ENCODE data around the gene CFAP92.

CFAP92 gene

DNA sequence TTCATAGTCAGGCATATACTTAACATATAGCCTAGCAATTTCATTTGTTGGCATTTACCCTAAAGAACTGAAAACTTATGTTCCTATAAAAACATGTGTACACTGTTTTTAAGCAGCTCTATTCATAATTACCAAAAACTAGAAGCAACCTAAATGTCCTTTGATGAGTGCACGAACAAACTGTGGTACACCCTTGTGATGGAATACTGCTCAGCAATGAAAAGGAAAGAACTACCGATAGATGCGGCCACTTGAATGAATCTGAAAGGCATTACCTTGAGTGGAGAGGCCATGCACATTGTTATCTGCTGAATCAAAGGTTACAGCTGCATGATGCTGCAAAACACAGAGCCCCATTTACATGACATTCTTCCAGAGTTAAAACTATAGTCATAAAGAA is 44.7 kb downstream of the CFAP92 start:
- no peak for TF ChIP-seq CTCF (IDR thresholded peaks at IDR 0.05)

DNA sequence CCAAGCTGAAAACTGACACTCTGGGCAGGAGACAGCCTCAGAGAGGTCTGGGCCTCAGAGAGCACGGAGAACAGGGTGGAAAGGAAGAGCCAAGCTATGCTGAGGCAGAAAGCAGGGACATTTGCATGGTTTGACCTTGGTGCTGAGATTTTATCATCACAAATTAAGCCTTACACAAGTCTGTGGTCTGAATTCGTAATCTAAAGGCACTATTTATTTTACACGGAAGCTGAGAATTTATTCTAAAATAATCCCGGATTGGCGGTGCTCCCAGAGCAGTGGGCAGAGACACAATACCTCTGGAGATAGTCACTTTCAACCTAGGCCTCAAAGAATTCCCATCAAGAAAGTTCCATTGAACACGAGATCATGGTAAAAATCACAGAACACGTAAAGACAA is 47.5 kb downstream of the CFAP92 start:
- TF ChIP-seq CTCF (IDR thresholded peaks at IDR 0.05) = no peak

DNA sequence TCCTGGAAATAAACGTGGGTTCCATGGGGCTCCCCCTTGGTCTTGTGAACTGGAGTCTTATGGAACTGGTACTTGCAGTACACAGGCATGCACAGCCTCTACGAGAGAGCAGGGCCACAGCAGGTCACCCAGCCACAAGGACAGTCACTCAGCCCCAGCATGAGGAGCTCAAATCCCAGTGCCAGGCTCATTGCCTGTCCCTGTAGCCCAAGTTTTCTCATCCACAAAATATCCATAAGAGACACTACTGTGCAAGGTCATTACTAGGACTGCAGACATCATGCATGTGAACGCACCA is 48.0 kb downstream of the CFAP92 start:
- TF ChIP-seq CTCF (IDR thresholded peaks at IDR 0.05) = no peak

DNA sequence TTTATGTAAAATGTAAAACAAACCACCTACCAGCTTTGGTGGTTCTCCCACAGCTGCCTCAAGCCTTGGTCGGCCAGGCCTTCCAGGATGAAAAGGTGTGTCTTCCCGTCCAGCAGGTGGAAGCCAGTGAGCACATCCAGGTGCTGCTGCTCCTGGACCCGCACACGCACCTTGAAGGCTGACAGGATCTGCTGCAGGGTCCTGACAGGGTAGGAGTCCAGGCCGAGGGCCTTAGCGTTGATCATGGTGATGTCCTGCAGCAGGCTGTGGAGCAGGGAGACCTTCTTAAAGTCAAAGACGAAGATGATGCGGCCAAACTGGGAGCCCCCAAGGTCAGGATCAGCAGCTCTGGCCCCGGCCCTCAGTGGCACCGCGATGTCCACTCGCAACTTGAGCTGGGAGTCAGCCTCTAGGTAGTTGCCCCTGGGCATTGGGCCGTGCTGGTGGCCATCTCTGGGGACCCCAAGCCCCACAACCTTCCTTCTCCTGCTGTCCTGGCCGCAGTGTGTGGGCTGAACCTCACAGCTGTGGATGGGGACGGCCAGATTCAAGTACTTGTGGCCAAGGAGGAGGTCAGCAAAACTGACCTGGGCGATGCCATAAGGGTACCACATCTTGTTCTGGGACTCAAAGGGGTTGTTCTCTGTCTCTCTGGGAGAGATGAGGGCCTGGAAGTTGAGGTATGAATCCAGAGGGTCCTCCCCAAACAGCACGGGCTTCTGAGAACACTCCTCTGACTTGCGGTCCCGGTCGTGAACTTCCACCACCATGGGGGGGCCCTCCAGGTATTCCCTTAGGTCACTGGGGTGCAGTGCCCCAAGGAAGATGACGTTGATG is 48.6 kb downstream of the CFAP92 start:
- TF ChIP-seq CTCF (IDR thresholded peaks at IDR 0.05) = no peak

- no peak for TF ChIP-seq CTCF (IDR thresholded peaks at IDR 0.05)
Observed at GRCh38 chr3:128942161-128942952, 51.5 kb downstream of the CFAP92 start.

GRCh38 chr3:128940252-128940651 is 53.6 kb downstream of the CFAP92 start:
- no peak for TF ChIP-seq CTCF (IDR thresholded peaks at IDR 0.05)

- TF ChIP-seq CTCF (IDR thresholded peaks at IDR 0.05) = no peak
Observed at GRCh38 chr3:128936341-128936740, 57.5 kb downstream of the CFAP92 start.
